ENCODE results near the gene PAK2.
"Not testable (repeated sequence)": the region's sequence is repeated elsewhere in the genome, so short reads cannot be mapped to it uniquely, and the experiment has no call there.

Gene PAK2

DNA sequence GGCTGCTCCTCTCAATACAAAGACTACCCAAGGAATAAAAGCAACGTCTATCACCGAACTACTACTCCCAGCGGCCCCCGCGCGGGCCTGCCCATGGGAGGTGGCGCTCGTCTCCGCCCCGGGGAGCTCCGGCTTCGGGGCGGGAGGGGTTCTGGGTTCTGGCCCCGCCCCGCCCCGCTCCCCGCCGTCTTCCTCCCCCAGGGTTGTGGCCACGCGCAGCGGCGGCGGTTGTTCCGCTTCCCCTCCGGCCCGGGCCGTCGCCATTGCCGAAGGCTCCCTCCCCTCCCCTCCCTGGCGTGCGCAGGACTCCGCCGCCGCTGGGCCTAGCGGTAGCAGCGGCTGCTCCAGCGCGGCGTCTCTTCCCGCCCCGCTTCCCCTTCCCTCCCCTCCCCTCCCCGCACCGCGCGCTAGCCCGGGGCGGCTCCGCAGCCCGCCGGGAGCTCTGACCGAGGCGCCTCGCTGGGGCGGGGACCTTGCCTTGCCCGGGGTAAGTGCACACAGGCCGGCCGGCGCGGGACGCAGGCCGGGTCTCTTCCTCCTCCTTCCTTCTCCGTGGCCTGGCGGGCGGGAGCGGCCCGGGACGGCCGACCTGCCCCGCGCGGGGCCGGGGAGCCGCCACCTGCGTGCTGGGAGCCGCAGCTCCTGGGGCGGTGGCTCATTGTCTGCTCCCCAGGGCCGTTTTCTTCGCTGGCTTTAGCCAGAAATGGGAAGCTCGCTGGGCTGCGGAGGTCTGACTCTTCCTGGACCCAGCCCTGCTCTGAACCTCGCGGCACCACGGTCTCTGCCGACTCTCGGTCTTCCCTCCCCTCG is at the start of gene PAK2:
TSS of gene PAK2 (plus strand) at position 187 of the 810 bp plus-strand sequence. CDS start 42,790 bp downstream, outside the sequence.
- no peak for FAIRE-seq

DNA sequence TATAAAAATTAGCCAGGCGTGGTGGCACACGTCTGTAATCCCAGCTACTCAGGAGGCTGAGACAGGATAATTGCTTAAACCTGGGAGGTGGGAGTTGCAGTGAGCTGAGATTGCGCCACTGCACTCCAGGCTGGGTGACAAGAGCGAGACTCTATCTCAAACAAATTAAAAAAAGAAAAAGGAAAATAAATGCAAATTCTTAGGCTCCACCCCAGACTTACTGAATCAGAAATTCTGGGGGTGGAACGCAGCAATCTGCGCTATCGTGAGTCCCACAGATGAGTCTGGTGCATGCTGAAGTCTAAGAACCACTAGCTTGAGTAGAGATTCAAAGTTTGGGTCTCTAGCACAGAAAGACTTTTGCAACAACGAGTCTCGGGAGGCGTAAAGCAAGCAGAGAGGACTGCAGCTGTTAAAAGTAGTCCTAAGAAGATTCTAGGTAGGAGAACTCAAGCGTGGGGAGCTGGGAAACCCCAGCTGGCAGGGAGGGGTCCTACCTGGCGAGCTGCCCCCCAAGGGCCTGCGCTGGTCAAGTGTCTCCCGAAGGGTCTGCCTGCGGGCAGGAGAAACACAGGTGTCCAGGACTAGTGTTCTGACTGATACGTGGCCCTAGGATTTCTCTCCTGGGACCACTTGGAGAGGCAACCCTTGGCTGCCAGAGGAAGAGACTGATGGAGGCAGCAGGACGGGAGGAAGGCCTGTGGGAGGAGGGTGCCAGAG is 49.6 kb upstream of the PAK2 start:
- no peak for FAIRE-seq

DNA sequence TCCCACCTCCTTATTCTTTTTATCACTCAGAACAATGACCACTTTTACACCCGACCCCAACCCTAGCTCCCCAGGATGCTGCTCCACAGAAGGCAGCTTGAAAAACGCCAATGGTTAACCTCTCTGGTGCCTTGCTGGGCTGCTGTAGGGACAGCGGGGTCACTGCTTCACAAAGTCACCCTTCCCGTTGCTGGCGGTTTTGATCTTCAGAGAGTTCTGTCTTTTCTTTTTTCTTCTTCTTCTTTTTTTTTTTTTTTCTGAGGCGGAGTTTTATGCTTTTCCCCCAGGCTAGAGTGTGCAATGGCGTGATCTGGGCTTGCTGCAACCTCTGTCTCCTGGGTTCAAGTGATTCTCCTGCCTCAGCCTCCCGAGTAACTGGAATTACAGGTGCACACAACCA is 48.3 kb upstream of the PAK2 start:
- FAIRE-seq: no peak

DNA sequence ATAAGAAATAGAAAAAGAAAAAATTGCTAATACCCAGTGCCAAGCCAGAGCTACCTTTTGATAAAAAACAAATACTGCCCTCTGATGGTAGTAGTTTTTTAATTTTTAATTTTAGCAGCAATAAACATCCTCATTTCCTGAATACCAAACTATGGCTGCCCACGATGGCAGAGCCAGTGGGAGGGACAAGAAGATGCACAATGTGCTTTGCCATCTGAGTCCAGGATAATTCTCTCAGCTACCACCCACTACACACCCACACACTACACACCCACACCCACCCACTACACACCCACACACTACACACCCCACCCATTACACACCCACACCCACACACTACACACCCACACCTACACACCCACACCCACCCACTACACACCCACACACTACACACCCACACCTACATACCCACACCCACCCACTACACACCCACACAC is 45.4 kb upstream of the PAK2 start:
- FAIRE-seq: no peak

DNA sequence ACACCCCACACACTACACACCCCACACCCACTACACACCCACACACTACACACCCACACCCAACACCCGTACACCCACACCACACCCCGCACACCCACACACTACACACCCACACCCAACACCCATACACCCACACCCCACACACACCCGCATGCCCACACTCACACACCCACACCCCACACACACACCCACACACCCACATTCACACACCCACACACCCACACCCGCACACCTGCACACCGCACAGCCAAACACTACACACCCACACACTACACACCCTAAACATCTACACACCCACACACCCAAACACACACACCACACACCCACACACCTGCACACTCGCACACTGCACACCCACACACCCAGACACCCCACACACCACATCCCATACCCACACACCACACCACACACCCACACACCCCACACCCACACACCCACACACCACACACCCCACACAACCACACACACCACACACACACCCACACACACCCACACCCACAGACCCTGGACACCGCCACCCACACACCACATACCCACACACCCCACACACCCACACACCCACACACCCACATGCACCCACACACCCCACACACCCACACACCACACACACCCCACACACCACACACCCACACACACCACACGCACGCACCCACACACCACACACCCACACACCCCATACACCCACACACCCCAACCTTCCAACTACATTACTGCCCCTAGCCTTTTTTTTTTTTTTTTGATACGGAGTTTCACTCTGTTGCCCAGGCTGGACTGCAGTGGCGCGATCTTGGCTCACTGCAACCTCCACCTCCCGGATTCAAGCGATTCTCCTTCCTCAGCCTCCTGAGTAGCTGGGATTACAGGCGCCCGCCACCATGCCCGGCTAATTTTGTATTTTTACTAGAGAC is 44.5 kb upstream of the PAK2 start:
- no peak for FAIRE-seq

DNA sequence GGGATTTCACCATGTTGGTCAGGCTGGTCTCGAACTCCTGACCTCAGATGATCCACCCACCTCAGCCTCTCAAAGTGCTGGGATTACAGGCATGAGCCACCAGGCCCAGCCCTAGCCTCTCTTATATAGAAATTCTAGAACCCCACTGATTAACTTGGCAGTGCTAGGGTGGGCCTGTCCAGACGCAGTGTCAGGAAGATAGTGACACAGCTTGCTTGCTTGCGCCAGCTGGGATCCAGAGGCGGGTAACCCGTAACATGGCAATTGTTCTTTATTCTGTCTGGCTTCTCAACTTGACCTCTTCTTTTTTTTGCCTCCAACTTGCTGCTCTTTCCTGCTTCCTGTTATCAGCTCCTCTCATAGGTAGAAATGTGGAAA is 43.8 kb upstream of the PAK2 start:
- no peak for FAIRE-seq

DNA sequence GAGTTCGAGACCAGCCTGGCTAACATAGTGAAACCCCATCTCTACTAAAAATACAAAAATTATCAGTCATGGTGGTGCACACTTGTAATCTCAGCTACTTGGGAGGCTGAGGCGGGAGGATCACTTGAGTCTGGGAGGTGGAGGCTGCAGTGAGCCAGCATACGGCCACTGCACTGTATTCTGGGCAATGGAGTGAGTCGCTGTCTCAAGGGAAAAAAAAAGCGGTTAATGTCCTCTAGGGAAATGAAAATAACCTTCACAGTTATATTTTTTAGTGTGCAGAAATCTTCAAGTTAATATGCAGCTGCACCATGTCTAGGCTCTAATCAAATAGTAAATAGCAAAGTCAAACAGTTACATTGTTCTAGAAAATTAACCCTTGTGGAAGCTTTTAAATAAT is 42.4 kb upstream of the PAK2 start:
- no peak for FAIRE-seq

DNA sequence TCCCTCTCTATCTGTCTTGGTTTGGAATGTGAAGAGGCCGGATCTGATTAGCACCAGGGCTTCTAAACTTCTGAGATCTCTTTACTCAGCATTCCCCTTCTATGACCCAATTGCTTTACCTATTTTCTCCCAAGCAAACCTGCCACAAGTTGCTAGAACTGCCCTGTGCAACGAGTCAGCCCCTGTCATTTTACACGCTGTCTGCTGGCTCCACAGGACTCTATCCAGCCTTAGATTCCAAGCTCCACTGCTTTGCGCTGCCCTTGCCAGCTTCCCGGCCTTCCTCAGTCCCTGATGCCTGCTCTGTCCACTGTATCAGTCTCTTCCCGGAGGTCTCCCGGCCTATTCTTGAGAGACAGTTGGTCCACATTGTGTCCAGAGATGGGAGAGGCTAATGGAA is 39.9 kb upstream of the PAK2 start:
- no peak for FAIRE-seq

DNA sequence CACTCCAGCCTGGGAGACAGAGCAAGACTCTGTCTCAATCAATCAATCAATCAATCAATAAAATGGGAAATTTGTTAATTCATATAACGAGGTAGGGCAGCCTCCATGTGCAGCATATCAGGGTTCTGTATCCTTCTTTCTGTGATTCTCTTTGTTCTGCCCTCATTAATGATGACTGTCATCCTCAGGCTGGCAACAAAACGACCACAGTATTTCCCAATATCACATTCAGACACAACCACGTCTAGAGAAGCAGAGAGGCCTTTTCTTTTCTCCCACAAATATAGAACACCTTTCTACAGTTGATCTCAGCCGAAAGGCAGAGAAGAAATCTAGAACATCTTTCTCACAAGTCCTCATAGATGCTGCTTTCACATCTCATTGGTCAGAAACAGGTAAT is 38.9 kb upstream of the PAK2 start:
- no peak for FAIRE-seq

DNA sequence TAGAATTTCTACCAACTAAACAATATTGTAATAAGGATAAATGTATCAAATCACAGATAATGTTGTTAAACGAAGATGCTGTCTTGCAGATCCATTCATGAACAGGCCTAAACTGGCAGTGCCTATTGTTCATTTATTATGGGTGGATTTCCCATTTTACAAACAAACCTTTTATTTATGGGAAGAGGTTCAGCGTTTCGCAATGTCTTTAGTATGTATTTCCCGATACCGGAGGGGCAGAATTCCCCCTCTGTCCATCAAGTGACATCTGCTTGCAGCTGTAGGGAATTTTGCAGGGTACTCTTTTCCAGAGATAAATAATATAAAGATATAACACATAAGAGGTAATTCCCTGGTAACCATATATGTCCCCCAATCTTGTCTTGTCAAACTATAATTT is 33.3 kb upstream of the PAK2 start:
- FAIRE-seq: no peak

DNA sequence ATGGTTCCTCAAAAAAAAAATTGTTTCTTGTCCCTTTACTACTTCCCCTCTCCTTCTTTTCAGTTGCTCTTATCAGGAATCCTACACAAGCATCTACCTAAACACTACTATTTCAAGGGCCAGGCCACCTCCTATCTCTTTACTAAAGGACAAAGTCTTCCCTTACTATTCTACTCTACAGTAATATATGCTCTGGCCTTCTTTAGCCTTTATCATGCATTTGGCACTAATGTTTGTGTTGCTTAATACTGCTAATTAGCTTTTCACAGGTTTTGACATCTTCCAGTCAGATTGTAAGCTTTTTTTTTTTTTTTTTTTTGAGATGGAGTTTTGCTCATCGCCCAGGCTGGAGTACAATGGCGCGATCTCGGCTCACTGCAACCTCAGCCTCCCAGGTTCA is 32.9 kb upstream of the PAK2 start:
- FAIRE-seq: no peak

DNA sequence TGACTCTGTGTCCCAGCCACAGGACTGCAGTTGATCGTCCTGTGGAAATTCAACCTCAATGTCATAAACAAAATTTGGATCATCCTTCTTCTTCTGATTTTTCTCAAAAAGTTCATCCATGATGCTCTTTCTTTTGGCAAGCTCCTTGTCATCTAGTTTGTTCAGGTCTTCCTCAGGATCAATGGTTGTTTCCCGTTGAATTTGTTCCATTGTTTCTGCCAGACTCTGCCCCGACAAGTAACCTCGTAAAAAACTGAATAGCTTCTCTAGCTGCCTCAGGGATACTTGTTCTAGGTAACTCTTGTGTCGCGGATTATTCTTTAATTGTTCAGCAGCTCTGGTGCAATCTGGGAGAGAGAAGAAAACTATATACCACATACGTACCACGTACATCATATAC is 32.1 kb upstream of the PAK2 start:
- no peak for FAIRE-seq

DNA sequence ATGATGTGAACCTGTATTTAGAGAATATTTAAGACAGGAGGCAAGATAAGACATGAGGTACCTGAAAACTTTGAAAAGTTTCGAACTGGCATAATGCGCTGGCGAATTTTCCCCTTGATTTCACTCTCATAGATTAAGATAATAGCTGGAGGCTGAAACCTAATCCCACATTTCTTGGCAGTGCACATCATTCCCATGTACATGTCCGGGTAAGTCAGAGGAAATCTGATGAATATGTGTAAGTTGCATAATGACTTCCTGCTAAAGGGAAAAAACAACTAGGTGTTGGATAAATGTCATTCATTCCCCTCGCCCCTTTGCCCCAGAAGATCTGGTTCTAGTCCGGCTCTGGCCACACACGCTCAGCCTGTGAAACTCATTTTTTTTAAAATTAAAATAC is 31.2 kb upstream of the PAK2 start:
- FAIRE-seq: no peak

DNA sequence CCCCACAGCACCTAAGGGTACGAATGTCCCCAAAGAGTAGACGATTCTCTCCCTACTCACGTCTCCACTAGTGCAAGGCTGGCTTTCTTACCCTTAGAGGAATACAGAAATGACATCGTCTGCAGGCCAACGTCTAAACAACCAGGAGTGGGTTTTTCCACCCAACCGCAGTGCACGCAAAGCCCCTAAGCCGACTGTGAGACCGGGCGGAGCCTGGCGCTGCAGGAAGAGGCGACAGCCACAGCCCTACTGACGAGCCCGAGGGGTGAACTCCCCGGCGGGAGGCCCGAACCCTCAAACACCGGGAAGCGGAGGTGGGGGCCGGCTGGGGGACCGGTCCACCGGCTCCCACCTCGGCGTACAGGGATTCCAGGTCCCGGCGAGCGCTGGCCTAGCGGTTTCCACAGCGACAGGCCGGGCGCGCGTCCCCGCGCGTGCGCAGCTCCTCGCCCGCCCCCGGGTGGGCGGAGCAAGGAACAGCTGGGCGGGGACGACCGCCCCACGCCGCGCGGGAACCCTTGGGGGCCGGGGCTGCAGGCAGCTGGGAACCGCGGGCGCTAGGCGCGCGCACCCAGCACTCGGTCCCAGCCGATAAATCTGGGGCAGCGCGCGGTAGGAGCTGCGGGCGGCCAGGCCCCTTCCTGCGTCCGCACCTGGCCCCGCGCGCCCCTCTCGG is 27.7 kb upstream of the PAK2 start, which contains the start of the genes CEP19 and PIGX:
TSS of gene CEP19 (minus strand) at position 413 of the 676 bp plus-strand sequence. CDS start 3,593 bp downstream, outside the sequence.
TSS of gene PIGX (plus strand) at position 540 of the 676 bp plus-strand sequence.
- no peak for FAIRE-seq

DNA sequence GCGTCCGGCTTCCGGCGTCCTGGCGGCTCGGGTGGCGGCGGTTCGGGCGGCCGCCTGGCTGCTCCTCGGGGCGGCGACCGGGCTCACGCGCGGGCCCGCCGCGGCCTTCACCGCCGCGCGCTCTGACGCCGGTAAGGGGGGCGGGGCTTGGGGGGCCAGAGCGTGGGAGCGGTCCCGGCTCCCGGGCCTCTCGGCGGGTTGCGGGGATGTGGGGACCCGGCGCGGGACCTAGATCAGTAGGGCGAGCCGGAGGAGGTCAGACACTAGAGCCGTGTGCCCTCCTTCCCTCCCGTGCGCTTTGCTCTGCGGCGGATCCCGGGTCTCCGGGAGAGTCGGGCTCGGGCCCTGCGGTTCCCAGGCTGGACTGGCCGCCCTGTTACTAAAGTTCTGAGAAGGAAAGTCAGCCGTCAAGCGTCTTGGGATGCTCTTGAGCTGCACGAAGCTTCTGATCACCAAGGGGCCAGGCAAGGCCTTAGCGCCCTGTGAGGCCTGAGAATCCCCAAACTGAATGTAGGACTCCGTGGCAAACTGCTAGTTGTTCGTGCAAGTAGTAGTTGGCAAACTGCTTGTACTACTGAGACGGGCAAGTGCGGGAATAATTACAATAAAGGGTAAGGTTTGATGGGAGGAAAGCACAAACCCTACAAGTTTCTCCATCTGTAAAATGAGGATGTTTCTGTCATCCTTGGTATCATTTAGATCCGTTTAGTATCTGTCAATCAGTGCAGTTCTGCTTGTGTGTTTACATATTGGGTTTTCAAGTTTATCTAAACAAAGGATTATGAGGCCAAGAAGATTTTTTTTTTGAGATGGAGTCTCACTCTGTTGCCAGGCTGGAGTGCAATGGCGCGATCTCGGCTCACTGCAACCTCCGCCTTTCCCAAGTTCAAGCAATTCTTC is 26.9 kb upstream of the PAK2 start:
- no peak for FAIRE-seq

DNA sequence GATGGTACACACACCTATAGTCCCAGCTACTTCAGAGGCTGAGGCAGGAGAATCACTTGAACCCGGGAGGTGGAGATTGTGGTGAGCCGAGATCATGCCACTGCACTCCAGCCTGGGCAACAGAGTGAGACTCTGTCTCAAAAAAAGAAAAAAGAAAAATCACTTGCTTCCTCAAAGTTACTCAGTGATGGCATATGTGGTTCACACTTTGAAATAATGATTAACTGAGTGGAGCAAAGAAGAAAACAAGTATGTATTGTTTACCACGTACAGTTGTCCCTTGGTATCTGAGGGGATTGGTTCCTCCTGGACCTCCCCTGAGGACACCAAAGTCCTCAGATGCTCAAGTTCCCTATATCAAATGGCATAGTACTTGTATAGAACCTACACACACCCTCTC is 22.5 kb upstream of the PAK2 start:
- FAIRE-seq: not testable (repeated sequence)

DNA sequence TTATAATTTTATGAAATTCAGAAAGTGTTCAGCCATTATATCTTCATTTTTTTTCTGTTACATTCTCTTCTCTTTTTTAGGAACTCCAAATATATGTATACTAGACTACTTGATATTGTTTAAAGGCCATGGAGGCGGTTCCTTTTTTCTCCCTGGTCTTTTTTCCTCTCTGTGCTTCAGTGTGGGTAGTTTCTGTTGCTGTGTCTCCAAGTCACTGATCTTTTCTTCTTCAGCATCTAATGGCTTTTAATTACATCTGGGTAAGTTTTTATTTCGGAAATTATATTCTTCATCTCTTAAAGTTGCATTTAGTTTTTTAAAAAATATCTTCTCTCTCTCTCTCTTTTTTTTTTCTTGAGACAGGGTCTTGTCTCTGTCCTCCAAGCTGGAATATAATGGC is 18.6 kb upstream of the PAK2 start:
- FAIRE-seq: no peak

DNA sequence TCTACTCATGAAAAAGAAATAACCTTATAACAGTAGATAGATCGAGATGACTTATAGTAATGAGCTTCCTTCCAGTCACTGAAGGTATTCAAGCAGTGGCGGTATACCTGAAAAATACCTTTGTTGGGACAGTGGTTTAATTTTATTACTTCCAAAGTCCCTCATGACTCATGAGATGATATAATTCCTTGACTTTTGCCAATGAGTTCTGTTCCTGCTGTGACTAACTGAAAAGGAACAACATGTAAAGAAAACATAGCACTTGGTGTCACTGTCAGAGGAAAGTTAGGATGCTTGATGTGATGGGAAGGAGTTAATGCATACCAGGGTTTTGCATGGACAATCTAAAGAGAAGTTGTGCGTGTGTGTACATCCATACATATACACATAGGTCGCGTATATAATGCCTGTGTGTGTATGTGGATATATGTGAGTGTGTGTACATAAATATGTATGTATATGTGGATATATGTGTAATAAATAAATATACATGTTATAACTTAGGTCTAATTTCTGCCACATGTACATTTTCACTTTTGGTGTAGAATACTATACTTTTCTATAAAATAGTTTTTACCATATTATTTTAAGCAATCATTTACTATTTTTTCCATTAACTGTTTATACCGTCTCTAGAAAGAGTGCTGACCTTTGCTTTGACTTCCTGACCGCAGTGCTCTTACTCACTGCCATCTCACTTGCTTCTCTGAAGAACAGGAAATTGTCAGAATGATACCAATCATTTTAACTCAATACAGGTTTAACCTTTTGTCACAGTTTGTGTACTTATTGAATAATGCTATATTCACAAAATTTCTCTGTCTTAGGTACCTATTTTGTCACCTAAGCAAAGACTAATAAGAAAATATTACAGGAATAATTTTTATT is 12.6 kb upstream of the PAK2 start:
- no peak for FAIRE-seq

DNA sequence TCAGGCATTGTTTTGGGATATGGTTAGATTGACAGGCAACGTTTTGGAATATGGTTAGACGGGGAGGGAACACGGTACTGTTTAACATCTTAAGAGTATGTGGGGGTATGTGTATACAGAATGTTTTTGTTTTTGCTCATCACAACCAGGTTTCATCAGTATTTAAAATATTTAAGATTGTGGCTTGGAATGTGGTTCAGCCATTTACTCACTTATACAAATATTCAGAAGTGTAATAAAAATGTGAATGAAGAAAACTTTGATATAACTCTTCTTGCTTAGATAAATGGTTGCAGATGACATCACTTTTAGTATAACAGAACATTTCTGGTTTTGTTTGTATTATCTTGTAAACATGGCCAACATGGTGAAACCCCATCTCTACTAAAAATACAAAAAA is 3.9 kb upstream of the PAK2 start:
- FAIRE-seq: no peak

DNA sequence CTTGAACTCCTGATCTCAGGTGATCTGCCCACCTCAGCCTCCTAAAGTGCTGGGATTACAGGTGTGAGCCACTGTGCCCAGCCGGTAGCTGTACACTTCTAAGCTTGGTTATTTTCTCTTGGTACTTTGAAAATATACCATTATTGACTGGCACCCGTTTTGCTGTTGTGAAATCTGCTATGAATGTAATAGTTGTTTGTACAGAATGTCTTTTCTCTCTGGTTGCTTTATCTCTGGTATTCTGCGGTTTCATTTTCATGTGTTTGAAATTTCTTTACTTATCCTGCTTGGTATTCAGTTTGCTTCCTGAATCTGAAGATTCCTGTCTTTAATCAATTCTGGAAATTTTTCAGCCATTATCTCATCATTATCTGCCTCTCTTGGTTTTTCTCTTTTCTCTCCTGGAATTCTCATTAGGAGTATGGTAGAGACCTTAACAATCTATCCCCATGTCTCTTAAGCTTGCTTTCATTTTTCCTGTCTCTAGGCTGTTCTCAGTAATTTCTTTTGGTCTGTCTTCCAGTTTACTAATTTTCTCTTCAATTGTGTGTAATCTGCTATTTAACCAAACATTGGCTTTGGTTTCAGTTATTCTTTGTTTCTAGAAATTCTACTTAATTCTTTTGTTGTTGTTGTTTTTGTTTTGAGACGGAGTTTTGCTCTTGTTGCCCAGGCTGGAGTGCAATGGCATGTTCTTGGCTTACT is 2.8 kb upstream of the PAK2 start:
- FAIRE-seq: no peak
